IPS-11a (cell line): Measurements from ENCODE around the gene YTHDC1.

Source experiments
- H3K4me3 ChIP-seq: one replicate; pipeline ENCODE4 v1.5.1; 2013; ENCODE audit warnings: low read depth, low read length, control low read depth

YTHDC1 gene

GRCh38 chr4:68359508-68359907 is 9.6 kb upstream of the YTHDC1 start:
- H3K4me3 ChIP-seq, result no peak overlapping the region

GRCh38 chr4:68358988-68359387 is 9.1 kb upstream of the YTHDC1 start:
- H3K4me3 ChIP-seq, result no peak overlapping the region

GRCh38 chr4:68352791-68353190 is 2.9 kb upstream of the YTHDC1 start:
- H3K4me3 ChIP-seq, result no peak overlapping the region

GRCh38 chr4:68349279-68349648 is 626 bp downstream of the YTHDC1 start:
- H3K4me3 ChIP-seq, result peak overlapping the region; percentile 90

- peak overlapping the region; percentile 90 for H3K4me3 ChIP-seq
Observed at GRCh38 chr4:68348577-68348976, 1.3 kb downstream of the YTHDC1 start.

GRCh38 chr4:68347845-68348244 is 2.0 kb downstream of the YTHDC1 start:
- peak overlapping the region; percentile 90 for H3K4me3 ChIP-seq

- no peak overlapping the region for H3K4me3 ChIP-seq
Observed at GRCh38 chr4:68346461-68346860, 3.4 kb downstream of the YTHDC1 start.

- H3K4me3 ChIP-seq, result no peak overlapping the region
Observed at GRCh38 chr4:68344785-68345184, 5.1 kb downstream of the YTHDC1 start.

- H3K4me3 ChIP-seq, result no peak overlapping the region
Observed at GRCh38 chr4:68344049-68344448, 5.8 kb downstream of the YTHDC1 start.

- no peak overlapping the region for H3K4me3 ChIP-seq
Observed at GRCh38 chr4:68342134-68342533, 7.8 kb downstream of the YTHDC1 start.

- no peak overlapping the region for H3K4me3 ChIP-seq
Observed at GRCh38 chr4:68338625-68339024, 11.3 kb downstream of the YTHDC1 start.

GRCh38 chr4:68337522-68337921 is 12.4 kb downstream of the YTHDC1 start:
- no peak overlapping the region for H3K4me3 ChIP-seq

GRCh38 chr4:68337004-68337403 is 12.9 kb downstream of the YTHDC1 start:
- H3K4me3 ChIP-seq, result no peak overlapping the region

GRCh38 chr4:68336530-68336929 is 13.4 kb downstream of the YTHDC1 start:
- no peak overlapping the region for H3K4me3 ChIP-seq

- H3K4me3 ChIP-seq, result no peak overlapping the region
Observed at GRCh38 chr4:68326141-68326540, 23.7 kb downstream of the YTHDC1 start.

GRCh38 chr4:68324519-68325262 is 25.2 kb downstream of the YTHDC1 start:
- H3K4me3 ChIP-seq, result no peak overlapping the region

GRCh38 chr4:68319040-68319439 is 30.9 kb downstream of the YTHDC1 start:
- no peak overlapping the region for H3K4me3 ChIP-seq

GRCh38 chr4:68316193-68316969 is 33.5 kb downstream of the YTHDC1 start:
- H3K4me3 ChIP-seq, result no peak overlapping the region

- H3K4me3 ChIP-seq, result no peak overlapping the region
Observed at GRCh38 chr4:68310651-68311247, 39.1 kb downstream of the YTHDC1 start.

- no peak overlapping the region for H3K4me3 ChIP-seq
Observed at GRCh38 chr4:68304731-68305130, 45.2 kb downstream of the YTHDC1 start.

- H3K4me3 ChIP-seq, result no peak overlapping the region
Observed at GRCh38 chr4:68299492-68300457, 50.1 kb downstream of the YTHDC1 start.
